Spleen (tissue), 7 donors: ENCODE results near the gene PHACTR1.

ENCODE experiments used
- CTCF ChIP-seq, 11 experiments: fragments of 200-600 bp in 7 of 11; fragments of 450-650 bp in 4 of 11; sonication (generic) in 4 of 11; IDR thresholded peaks in 8 of 11; conservative IDR thresholded peaks in 3 of 11; 1 replicate in 7 of 11; 2 replicates in 4 of 11; pipeline versions ENCODE4 v1.4.0 to v1.8.0; 2016 to 2021; ENCODE audit warnings: antibody characterized with exemption in 11 of 11, inconsistent platforms in 4 of 11, mild to moderate bottlenecking in 1 of 11
- POLR2AphosphoS5 ChIP-seq, 3 donors: sonication (generic); formaldehyde crosslinking; IDR thresholded peaks; one replicate each; pipeline ENCODE4 v1.5.1; 2017; ENCODE audit warnings: antibody characterized with exemption in 3 of 3
- donor health status: DM: no; HTN: no; CAD: no; lungs with moderate emphysema.
- donor health status: DM: no; HTN: no; CAD: no.
- donor health status: DM: no; HTN: no; CAD: no.

GRCh38 chr6:12804952-12805645 lies 88.5 kb downstream of the PHACTR1 start:
- TF ChIP-seq POLR2AphosphoS5 (IDR thresholded peaks at IDR 0.05), result no peak
- TF ChIP-seq CTCF (IDR thresholded peaks at IDR 0.05 in 8 of 11, conservative IDR thresholded peaks at IDR 0.05 in 3 of 11), result no peak
